SK-N-SH (cell line): ENCODE data around the gene UTP25.

Experiments used
- EP300 ChIP-seq, 2 experiments: IDR thresholded peaks; 2 replicates each; pipeline versions ENCODE4 v1.4.0 to v1.6.1; 2012; ENCODE audit warnings: borderline replicate concordance in 1 of 2, low read depth in 1 of 2, low read length in 1 of 2
- EZH2phosphoT487 ChIP-seq: fragments of 200-600 bp; sonication (generic); IDR thresholded peaks from 2 replicates; pipeline ENCODE4 v1.6.1; 2017; ENCODE audit warnings: low read depth, mixed run types, mild to moderate bottlenecking, antibody characterized with exemption, moderate library complexity, borderline replicate concordance
- FOXJ3 ChIP-seq: sonication (generic); formaldehyde crosslinking; IDR thresholded peaks from 2 replicates; pipeline ENCODE4 v1.5.1; 2020; ENCODE audit warnings: mild to moderate bottlenecking, missing genetic modification reagents
- GABPA ChIP-seq: IDR thresholded peaks from 2 replicates; pipeline ENCODE4 v1.4.0; 2012; ENCODE audit warnings: low read depth, mild to moderate bottlenecking
- MXI1 ChIP-seq: IDR thresholded peaks from 2 replicates; pipeline ENCODE4 v1.6.1; 2012; ENCODE audit warnings: mild to moderate bottlenecking, low read depth, low read length, improper control_type of control experiment
- POLR2AphosphoS5 ChIP-seq: IDR thresholded peaks from 2 replicates; pipeline ENCODE4 v1.6.1; 2012; ENCODE audit warnings: low read depth, low read length
- RFX5 ChIP-seq: IDR thresholded peaks from 2 replicates; pipeline ENCODE4 v1.6.1; 2012; ENCODE audit warnings: mild to moderate bottlenecking, improper control_type of control experiment, low read length
- SIN3A ChIP-seq: IDR thresholded peaks from 2 replicates; pipeline ENCODE4 v1.6.1; 2012; ENCODE audit warnings: low read depth, mild to moderate bottlenecking, low read length, moderate library complexity, borderline replicate concordance
- TF ChIP-seq, protein P1 (sequence below): fragments of 200-600 bp; sonication (generic); IDR thresholded peaks from 2 replicates; pipeline ENCODE4 v1.6.1; 2017; ENCODE audit warnings: antibody characterized with exemption, mild to moderate bottlenecking, moderate library complexity
- TF ChIP-seq, protein P2 (sequence below): IDR thresholded peaks from 2 replicates; pipeline ENCODE4 v1.4.0; 2012; ENCODE audit warnings: low read depth

DNA sequence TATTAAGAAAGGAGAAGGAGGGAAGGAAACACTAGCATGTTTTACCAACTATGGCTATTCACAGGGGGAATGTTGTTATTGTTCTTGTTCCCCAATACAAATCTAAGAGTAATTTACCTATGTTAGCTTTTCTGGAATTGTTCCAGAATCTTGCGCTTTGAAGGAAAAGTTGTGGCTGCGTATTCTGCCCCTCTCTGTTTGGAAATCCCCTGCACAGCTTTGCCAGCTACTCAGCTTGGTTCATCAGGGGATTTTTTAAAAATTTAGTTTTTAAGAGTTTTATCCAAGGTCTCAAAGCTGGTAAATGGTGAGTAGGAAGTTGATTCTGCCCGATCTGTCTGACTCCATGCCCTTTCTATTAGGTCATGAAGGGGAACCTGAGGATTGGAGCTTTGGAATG lies 12.3 kb upstream of the UTP25 start:
- TF ChIP-seq, protein P1, sequence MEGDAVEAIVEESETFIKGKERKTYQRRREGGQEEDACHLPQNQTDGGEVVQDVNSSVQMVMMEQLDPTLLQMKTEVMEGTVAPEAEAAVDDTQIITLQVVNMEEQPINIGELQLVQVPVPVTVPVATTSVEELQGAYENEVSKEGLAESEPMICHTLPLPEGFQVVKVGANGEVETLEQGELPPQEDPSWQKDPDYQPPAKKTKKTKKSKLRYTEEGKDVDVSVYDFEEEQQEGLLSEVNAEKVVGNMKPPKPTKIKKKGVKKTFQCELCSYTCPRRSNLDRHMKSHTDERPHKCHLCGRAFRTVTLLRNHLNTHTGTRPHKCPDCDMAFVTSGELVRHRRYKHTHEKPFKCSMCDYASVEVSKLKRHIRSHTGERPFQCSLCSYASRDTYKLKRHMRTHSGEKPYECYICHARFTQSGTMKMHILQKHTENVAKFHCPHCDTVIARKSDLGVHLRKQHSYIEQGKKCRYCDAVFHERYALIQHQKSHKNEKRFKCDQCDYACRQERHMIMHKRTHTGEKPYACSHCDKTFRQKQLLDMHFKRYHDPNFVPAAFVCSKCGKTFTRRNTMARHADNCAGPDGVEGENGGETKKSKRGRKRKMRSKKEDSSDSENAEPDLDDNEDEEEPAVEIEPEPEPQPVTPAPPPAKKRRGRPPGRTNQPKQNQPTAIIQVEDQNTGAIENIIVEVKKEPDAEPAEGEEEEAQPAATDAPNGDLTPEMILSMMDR = no peak
- no peak for TF ChIP-seq MXI1
- no peak for TF ChIP-seq SIN3A
- no peak for TF ChIP-seq EP300 (IDR thresholded peaks at IDR 0.05; ENCODE audit: borderline replicate concordance in 1 of 2, low read depth in 1 of 2, low read length in 1 of 2)
- TF ChIP-seq POLR2AphosphoS5 = no peak
- TF ChIP-seq RFX5 = no peak
- TF ChIP-seq, protein P2, sequence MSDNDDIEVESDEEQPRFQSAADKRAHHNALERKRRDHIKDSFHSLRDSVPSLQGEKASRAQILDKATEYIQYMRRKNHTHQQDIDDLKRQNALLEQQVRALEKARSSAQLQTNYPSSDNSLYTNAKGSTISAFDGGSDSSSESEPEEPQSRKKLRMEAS = no peak
- no peak for TF ChIP-seq GABPA
- TF ChIP-seq FOXJ3 = no peak
- no peak for TF ChIP-seq EZH2phosphoT487
